ENCODE results near the gene CCNY.
"Not testable (repeated sequence)": the region's sequence is repeated elsewhere in the genome, so short reads cannot be mapped to it uniquely, and the experiment has no call there.

CCNY gene

DNA sequence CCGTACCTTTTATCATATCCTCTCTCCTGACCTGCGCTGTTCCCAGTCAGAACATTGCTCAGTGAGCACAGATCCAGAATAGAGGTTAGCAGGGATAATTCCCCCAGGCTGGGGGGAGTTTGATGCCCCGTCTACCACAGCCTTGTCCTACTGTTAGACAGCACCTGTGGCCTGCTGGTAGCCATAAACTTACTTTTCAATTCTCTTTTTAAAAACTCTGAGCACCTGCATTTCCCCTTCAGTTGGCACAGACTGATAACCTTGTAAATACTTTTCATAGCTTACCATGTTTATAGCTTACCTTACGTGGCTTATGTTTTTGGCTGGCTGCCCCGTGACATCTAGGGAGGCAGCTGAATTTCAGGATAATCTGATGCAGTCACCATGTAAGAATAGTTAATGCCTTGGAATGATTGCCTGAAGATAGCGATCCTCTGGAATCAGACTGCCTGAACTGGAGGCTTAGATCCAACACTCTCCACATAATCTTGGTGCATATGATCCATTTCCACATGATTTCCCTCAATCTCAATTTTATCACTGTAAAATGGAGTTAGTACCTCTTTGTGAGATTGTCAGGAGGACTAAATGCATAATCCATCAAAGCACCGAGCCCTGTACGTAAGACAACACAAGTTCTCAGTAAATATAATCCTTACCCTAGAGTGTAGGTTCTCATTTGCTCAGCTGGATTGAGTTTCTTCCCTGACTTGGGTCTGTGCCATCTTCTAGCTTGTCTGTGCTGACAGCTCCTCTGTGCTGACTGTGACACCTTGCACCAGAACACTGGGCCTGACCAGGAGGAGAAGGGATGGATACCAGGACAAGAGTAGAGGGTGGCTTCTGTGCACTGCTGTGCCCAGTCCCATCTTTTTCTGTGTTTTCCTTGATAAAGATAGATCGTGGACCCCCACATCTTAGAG lies 157.1 kb downstream of the CCNY start:
- no peak for DNase-seq

DNA sequence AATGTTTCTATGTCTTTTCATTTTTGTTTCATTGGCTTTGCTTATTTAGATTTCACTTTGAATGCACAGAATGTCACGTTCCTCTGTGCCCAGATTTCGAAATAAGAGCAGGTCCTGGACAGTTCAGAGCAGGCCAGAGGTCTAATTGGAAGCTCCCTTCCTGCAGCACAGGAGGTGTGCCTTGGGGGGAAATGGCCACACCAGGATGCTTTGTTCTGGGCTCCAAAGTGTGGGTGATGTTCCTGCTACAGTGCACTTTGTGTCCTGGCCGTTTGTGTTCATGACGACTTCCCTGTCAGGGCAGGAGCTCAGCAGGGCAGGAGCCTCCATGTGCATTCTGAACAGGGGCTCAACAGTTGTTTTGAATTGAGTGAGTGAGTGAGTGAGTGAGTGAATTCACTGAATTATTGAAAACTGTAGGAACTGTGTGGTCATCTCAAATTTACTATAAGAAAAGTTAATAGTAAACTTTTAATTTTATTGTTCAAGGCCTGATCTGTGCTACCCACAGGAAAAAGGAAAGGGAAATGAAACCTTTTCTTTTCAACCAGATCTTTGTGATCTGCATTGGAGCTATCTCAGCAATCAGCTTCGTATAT lies 159.3 kb downstream of the CCNY start:
- DNase-seq, result no peak

DNA sequence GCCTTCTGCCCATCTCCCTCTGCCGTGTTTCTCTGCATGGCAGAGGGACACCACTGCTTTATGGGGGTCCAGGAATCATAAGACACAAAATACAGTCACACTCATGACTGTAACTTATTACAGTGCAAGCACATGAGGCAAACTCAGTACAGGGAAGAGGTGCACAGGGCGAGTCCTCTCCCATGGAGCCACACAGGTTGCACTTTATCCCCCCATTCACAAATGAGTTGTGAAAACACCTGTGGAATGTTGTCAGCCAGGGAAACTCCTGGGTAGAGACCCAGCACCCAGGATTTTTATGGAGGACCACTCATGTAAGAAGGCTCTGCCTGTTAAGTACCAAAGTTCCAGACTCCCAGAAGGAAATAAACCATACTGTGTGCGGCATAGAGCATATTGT lies 161.6 kb downstream of the CCNY start:
- no peak for DNase-seq

DNA sequence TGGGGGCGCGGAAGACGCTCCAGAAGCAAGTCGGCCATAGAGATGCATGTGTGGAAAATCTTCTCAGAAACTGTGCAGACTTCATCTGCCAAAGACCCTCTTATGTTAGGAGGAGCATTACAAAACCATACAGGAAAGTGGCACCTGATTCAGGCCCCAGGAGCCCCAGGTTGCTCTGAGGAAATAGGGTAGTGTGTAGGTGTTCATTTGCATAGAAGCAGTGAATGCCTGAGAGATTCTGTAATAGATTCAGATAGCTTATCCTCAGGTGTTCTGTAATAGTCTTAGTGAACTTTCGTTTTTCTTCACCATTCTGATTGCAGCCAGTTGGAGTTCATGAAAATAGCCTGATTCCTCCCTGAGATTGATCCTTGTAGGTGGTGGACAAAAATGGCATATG lies 162.4 kb downstream of the CCNY start:
- no peak for DNase-seq

DNA sequence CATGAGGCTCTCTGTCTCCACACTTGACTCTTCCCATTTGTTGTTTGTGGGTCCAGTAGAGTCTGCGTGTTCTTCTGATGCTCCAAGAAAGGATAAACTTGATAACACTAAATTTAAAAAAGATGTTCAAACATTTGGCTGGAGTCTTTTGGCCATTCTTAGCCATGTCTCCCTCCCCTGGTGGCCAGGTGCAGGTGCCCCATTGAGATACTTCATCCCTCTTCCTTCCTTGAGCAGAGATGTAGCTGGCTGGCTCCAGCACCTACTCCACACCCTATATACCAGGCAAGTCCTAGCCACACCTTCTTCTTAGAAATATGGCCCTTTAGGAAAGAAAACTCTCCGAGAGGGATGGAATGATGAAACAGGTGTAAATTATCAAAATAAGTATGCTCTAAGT lies 165.6 kb downstream of the CCNY start:
- no peak for DNase-seq

DNA sequence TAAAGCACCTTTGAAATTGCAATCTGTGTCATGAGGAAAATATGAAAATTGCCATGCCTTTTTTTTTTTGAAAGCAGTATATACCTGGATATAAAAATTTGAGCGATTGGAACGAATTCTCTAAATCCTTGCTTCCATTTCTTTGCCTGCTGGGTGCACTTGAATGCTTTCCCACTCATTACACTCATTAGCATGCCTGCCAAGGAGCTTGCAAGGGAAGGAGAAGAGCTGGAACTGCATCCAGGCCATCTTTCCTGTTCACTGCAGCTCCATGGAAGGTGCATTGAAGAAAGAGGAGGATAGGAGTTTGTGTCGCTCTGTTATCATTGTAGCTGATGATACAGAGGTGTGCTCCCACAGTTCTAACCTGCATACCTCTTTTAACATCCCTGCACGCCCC lies 166.4 kb downstream of the CCNY start:
- DNase-seq, result no peak

DNA sequence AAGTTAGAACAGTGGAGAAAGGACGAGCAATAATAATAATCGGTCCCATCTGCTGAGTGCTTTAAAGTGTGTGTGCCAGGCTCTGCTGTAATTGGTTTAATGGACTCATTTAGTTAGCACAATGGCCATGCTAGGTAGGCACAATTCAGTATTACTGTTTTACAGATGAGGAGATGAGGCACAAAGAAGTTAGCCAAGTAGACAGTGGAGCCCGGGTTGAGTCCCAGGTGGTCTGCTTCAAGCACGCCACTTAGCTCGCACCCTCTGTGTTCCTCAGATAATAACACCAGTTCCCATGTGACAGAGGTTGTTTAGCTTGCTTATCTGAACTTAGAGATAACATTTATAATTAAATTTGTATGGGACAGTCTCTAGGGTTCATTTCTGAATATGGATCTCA lies 167.3 kb downstream of the CCNY start:
- no peak for DNase-seq

DNA sequence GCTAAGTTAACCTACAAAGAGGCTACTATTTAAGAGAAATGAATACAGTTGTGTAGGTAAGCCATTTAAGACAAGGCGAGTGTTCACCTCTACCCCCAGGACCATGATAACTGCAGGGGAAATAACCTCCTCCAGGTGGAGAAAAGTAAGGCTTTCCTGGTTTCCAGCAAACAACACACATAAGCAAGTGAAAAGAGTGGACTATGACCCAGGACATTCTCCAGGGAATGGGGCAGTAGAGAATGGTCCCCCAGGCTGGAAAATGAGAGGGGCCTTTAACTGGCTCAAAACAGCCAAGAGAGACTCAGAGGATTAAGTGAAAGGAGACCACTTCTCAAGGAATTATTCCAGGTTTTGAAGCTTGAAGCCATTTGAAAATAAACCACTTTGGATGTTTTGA lies 167.8 kb downstream of the CCNY start:
- no peak for DNase-seq

DNA sequence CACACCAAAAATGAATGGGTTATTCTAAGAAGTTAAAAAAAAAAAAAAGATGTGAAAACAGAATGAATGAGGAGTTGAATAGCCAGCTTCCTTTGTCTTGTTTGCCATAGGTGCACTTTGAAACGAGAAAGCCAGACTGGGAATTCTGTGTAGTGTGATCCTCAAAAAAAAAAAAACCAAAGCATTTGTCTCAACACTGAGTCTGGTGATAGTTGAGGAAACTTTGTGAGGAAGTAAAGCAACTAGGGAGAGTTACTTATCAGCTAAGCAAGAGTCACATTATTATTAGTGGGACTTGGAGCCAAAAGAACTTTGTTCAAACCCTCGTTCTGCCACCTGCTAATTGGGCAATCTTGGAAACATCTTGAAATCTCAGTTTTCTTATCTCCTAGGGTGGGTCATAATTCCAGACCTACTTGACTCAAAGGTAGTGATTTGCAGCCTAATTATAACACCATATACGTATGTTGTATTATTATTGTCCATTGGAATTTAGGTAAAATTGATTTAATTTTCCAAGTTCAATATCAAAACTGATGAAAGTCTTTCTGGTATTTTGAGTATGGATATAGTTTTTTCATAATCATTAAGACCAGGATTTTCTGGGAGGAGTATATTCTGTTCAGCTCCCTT lies 169.0 kb downstream of the CCNY start:
- DNase-seq, result no peak

DNA sequence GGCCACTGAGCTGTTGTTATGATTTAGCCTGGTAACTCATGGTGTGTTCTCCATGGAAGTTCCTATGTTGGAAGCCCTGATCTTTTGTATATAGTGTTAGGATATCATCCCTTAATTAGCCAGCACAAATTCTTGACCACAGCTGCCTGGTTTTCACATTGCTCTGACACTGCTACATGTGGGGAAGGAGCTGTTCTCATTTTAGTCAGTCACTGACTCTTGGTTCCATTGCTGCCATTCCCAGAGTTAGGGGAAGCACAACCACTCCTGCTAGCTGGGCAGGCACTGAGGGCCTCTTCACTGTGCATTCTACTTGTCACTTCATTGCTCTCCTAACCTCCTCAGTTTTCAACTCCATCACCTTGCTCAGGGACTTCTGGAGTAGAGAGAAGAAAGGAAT lies 170.4 kb downstream of the CCNY start:
- no peak for DNase-seq

DNA sequence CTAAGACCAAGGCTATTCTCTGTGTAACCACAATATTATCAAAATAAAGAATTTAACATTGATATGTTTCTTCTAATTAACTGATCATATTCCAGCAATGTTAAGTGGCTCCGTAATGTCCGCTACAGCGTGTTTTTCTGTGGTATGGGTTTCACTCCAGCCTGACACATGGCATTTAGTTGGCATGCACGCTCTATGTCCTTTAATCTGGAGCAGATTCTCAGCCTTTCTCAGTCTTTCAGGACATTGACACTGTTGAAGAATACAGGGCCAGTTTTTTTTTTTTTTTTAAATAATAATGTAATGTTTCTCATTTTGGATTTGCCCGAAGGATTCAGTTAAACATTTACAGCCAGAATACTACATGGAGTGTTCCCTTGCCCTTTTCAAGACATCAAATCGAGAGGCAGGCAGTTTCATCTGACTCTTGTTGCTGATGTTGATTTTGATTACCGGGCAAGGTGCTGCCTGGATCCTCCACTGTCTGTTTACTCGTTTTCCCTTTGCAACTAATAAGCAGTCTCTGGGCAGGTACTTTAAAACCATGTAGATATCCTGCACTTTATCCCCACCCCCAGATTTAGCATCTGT lies 171.3 kb downstream of the CCNY start:
- no peak for DNase-seq

DNA sequence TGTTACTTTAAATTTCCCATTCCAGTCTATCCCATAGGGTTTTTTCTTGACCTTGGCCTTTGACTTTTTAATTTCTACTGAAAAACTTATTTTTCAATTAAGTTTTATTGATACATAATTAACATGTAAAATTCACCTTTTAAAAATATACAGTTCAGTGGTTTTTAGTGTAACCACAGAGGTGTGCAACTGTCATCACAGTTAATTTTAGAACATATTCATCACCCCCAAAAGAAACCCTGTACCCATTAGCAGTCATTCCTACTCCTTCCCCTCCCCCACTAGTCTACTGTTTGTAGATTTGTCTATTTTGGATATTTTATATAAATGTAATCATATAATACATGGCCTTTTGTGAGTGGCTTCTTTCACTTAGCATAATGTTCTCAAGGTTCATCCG lies 172.3 kb downstream of the CCNY start:
- DNase-seq, result no peak

DNA sequence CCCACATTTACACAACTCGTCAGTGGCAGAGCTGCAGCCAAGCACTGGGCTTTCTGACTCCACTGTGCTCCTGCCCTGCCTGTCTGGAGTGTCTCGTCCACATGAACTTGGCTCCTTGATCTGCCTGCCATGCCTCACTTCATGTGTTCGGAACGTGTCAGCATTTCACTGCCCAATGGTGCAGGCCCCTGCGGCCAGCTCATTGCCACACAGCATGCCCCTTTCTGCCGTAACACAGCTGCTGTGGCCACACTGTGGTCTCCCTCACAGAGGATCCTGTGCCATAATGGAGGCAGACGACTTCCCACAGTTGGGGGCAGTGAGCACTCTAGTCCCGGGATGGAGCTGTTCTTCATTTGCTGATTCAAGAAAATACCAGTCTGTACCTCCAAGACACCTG lies 174.6 kb downstream of the CCNY start:
- no peak for DNase-seq

DNA sequence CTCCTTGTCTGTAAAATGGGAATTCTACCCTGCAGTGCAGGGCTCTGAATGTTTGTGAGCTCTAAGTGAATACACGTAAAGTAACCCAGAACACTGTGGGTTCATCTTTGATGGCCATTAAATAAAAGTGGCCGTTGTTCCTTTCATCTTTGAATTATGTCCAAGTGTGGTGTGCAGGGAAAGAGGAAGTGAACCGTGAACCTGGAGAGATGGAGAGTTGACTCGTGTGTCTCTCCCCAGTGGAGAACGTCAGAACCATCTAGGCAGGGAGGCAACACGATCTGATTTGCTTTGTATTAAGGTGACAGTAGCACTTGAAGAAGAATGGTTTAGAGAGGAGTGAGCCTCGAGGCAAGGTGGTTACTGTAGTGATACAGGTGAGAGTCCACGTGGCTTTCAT lies 175.3 kb downstream of the CCNY start:
- peak; percentile 20 for DNase-seq

DNA sequence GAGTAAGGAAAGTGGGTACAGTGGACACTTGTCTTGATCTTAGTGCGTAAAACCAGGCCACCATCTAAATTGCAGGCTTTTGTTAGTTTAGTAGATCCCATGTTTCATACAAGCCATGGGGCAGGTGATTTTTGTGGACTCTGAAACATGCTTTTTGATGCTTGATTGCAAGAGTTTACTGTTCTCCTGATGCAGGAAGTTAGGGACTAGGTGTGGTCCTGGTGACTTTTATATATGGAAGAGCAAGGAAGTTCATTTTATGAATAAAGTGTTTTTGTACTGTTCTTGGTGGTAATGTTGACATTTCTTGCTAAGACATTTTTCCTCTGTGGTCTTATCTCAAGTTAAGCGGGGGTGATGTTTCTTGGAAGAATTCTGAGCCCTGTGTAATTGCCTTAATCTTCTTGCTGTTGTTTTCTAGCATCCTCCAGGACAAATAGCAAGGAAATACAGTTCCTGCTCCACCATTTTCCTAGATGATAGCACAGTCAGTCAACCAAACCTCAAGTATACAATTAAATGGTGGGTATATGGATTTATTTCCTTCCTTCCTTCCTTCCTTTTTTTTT lies 179.9 kb downstream of the CCNY start:
- DNase-seq, result no peak

DNA sequence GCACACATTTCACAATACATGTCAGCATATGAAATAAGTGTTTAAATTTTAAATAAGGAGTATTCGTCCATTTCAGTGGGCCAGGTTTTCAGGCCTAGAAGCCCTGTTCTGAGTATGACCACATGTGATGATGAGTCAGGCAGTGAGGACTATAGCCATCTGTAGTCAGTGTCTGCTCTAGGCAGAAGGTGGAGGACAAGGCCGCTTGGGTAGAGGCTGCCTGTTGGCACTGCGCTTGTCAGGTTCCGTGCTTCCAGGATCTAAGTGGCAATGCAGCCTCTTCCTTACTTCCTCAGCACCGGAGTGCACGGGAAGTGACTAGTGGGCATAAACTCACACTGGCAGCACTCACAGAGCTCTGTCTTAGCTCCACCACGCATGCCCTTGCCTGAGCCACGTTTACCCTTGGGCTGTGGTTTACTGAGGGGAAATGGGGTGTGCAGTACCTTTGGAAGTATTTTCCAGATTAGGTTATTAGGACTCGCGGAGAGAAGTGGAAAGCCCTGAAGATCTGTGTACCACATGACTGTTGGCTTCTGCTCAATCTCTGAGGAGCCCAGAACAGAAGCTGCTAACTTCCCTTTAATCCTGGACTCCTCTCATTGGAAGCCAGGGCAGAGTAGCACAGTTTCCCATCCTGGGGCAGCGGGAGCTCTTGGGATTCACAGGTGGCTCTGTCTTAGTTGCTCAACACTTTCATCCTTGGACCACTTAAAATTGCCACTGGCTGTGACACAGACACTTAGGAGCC lies 181.3 kb downstream of the CCNY start:
- no peak for DNase-seq

DNA sequence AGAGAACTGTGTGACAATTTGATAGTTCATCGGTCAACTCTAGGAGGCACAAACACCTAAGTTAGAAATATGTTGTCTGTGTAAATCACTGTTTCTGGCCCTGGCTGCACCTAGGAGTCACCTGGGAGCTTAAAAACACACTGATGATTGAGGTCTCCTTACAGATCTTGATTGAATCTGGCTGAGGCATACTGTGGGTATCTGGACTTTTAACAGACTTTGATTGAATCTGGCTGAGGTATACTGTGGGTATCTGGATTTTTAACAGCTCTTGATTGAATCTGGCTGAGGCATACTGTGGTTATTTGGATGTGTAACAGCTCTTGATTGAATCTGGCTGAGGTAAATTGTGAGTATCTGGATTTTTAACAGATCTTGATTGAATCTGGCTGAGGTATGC lies 181.9 kb downstream of the CCNY start:
- DNase-seq, result not testable (repeated sequence)

DNA sequence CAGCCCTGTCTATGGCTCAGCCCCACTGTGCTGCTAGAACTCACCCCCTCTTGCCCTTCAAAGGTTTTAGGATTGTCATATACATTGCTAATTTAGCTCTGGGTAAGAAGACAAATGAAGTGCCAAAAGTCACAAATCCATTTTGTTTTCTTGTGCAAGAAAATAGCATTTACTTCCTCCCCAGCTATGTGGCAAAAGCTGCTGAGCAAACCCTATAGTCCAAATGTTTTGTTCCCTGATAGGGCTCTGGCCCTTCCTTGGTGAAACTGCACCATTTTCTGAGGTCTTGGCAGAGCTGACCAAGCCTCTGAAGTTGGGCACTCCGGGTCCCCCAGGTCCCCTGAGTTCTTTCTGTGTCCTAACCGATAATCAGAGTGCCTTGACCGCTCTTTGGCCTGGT lies 184.7 kb downstream of the CCNY start:
- no peak for DNase-seq

DNA sequence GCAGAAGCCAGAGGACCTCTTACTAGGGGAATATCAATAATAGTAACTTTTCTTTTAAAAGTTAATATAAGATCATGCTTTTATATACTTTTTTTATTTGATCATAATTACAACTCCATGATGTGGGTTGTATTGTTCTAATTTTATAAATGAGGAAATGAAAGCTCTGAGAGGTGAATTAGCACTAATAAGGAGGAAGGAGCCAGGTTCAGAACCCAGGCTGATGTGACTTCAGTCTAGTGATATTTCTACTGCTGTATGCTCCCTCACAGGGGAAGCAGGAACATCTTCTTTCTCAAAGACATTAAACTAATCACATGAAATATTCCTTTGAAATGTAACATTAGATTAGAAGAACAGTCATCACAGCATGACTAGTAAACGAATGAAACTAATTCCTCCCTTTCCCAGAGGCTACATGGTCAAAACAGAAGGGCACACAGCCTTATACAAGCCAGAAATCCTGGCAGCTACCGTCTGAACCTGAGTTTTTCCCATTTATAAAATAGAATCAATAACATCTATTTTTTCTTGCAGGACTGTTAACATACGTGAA lies 187.4 kb downstream of the CCNY start:
- no peak for DNase-seq

DNA sequence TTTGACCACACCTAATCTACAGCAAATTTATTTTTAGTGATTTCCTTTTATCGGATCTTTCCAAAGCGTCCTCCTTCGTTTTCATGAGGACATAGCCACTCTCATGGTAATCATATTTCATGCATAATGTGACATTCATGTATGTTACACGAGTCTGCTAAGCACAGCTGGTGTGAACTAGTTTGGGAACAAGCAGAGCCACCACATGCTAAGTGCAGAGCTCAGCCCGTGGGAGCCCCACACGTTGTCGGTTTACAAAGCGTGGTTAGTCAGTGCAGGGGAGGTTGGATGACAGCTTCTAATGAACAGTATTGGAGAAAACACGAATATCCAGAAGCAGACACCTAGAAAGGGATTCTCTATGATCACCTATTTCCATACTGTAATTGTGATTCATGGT lies 190.4 kb downstream of the CCNY start:
- DNase-seq, result no peak

DNA sequence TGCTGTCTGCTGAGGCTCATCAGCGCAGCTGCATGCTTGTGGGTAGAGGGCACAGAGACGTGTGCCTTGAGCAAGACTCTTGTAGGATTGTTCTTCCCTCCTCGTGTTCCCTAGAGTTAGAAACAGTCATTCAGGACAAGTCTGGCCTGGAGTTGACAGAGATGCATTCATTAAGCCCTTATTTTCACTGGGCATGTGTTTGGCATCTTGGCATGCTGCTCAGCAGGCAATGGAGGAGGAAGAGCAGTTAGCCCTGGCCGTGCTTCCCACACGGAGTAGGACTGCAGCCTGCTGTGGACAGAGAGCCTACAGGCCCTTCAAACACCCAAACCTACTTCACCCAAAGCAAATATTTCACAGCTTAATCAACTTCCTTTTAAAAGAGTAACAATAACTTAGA lies 195.8 kb downstream of the CCNY start:
- DNase-seq, result no peak

DNA sequence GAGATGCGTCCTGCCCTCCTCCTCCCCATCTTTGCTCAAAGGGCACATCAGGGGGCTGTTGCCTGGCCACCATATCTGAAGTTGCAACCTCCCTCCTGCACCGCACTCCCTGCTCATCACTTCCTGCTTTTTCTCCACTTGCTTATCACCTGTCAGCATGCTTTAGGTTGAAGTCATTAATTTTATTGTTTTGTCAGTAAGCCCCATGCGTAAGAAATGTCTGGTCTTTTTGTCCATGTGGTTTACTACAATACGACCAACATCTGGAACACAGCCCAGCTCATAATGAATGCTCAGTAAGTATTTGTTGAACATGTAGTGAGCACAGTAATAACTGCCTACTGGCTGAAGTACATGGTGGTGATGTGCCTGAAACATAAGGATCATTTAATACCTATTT lies 197.3 kb downstream of the CCNY start:
- DNase-seq, result no peak

Measured in NCI-H510A treated with DMSO at 0.1 percent for 48 hours (cell line).